HepG2 (cell line): Measurements from ENCODE around the gene MCF2L. TPM values are rescaled to one million over a fixed set of nuclear protein-coding genes. Genes with fewer than 3 reads are reported as not detected.

Experiments
- CC2D1A ChIP-seq: sonication (generic); formaldehyde crosslinking; IDR thresholded peaks from 2 replicates; pipeline ENCODE4 v1.8.1; 2023; ENCODE audit warnings: mild to moderate bottlenecking, missing genetic modification reagents
- GMEB2 ChIP-seq: IDR thresholded peaks from 2 replicates; pipeline ENCODE4 v1.6.1; 2016; ENCODE audit warnings: missing biosample characterization, missing genetic modification reagents, low read depth
- GPN1 ChIP-seq: sonication (generic); formaldehyde crosslinking; IDR thresholded peaks from 2 replicates; pipeline ENCODE4 v1.5.1; 2020; ENCODE audit warnings: missing genetic modification reagents, borderline replicate concordance
- IRF9 ChIP-seq: sonication (generic); formaldehyde crosslinking; IDR thresholded peaks from 2 replicates; pipeline ENCODE4 v1.8.0; 2022; ENCODE audit warnings: missing genetic modification reagents, mild to moderate bottlenecking, borderline replicate concordance
- KDM4B ChIP-seq: sonication (generic); formaldehyde crosslinking; IDR thresholded peaks from 2 replicates; pipeline ENCODE4 v1.4.0; 2020; ENCODE audit warnings: missing genetic modification reagents
- MED8 ChIP-seq: sonication (generic); formaldehyde crosslinking; IDR thresholded peaks from 2 replicates; pipeline ENCODE4 v1.8.1; 2023; ENCODE audit warnings: mild to moderate bottlenecking, missing genetic modification reagents; ENCODE audit not compliant: insufficient replicate concordance
- MXD4 ChIP-seq: IDR thresholded peaks from 2 replicates; pipeline ENCODE4 v1.6.1; 2016; ENCODE audit warnings: mild to moderate bottlenecking, missing biosample characterization, missing genetic modification reagents
- NFAT5 ChIP-seq: sonication (generic); formaldehyde crosslinking; IDR thresholded peaks from 2 replicates; pipeline ENCODE4 v1.4.0; 2020; ENCODE audit warnings: missing genetic modification reagents
- NR3C1 ChIP-seq: sonication (generic); formaldehyde crosslinking; IDR thresholded peaks from 2 replicates; pipeline ENCODE4 v1.4.0; 2020; ENCODE audit warnings: missing genetic modification reagents
- ONECUT2 ChIP-seq: sonication (generic); formaldehyde crosslinking; IDR thresholded peaks from 2 replicates; pipeline ENCODE4 v1.4.0; 2020; ENCODE audit warnings: missing genetic modification reagents
- PRMT3 ChIP-seq: sonication (generic); formaldehyde crosslinking; IDR thresholded peaks from 2 replicates; pipeline ENCODE4 v1.8.1; 2022; ENCODE audit warnings: low read depth, mild to moderate bottlenecking, moderate library complexity, missing genetic modification reagents, borderline replicate concordance
- RARG ChIP-seq: sonication (generic); formaldehyde crosslinking; IDR thresholded peaks from 2 replicates; pipeline ENCODE4 v1.4.0; 2020; ENCODE audit warnings: low read depth, mild to moderate bottlenecking, missing genetic modification reagents
- RFX3 ChIP-seq: IDR thresholded peaks from 2 replicates; pipeline ENCODE4 v1.6.1; 2016; ENCODE audit warnings: missing biosample characterization, missing genetic modification reagents
- SETDB1 ChIP-seq: sonication (generic); formaldehyde crosslinking; IDR thresholded peaks from 2 replicates; pipeline ENCODE4 v1.5.1; 2020; ENCODE audit warnings: missing genetic modification reagents, mild to moderate bottlenecking, borderline replicate concordance
- TCF7 ChIP-seq: sonication (generic); IDR thresholded peaks from 2 replicates; pipeline ENCODE4 v1.6.1; 2016; ENCODE audit warnings: antibody characterized with exemption, low read depth
- THAP8 ChIP-seq: sonication (generic); formaldehyde crosslinking; IDR thresholded peaks from 2 replicates; pipeline ENCODE4 v1.5.1; 2020; ENCODE audit warnings: missing genetic modification reagents, mild to moderate bottlenecking, borderline replicate concordance
- WIZ ChIP-seq: sonication (generic); formaldehyde crosslinking; IDR thresholded peaks from 2 replicates; pipeline ENCODE4 v1.5.1; 2020; ENCODE audit warnings: mild to moderate bottlenecking, missing genetic modification reagents
- ZNF17 ChIP-seq: sonication (generic); formaldehyde crosslinking; IDR thresholded peaks from 2 replicates; pipeline ENCODE4 v1.5.0; 2020; ENCODE audit warnings: mild to moderate bottlenecking, missing genetic modification reagents
- ZNF260 ChIP-seq: sonication (generic); formaldehyde crosslinking; IDR thresholded peaks from 2 replicates; pipeline ENCODE4 v1.4.0; 2020; ENCODE audit warnings: missing genetic modification reagents, low read depth, mild to moderate bottlenecking, borderline replicate concordance
- ZNF580 ChIP-seq: IDR thresholded peaks from 2 replicates; pipeline ENCODE4 v1.6.1; 2016; ENCODE audit warnings: low read depth, borderline replicate concordance
- ZNF790 ChIP-seq: sonication (generic); formaldehyde crosslinking; IDR thresholded peaks from 2 replicates; pipeline ENCODE4 v1.8.0; 2022; ENCODE audit warnings: missing genetic modification reagents, mild to moderate bottlenecking, borderline replicate concordance
- polyA plus RNA-seq, 8 experiments: library from polyadenylated mRNA; depleted of rRNA in 3 of 8; stranded (reverse) in 7 of 8; unstranded in 1 of 8; fragments of >200 nt; fragmentation: Illumina TruSeq in 4 of 8; extraction: Trizol in 4 of 8; gene quantifications; 2 replicates each; pipeline versions ENCODE4 v1.2.1 to v1.2.3, GENCODE V29; 2011 to 2016; ENCODE audit warnings: low read depth in 4 of 8, missing spikeins in 1 of 8, mixed read lengths in 1 of 8; ENCODE audit not compliant: insufficient read depth in 1 of 8
- total RNA-seq, 5 experiments: library from RNA; depleted of rRNA; stranded (reverse); fragments of >200 nt; fragmentation: Illumina TruSeq; extraction: Trizol; gene quantifications; 2 replicates each; pipeline ENCODE4 v1.2.3, GENCODE V29; 2016; ENCODE audit warnings: low read depth in 1 of 5

The MCF2L gene
- total and polyA plus RNA-seq, 2 of the 13 experiments (the other 11 are each of a cell fraction or from before 2014, with no cell fraction given): 19.4 to 28.4 TPM

GRCh38 chr13:113138792-113139551, 170.0 kb downstream of the MCF2L start (continued):
- TF ChIP-seq NFAT5 (CRISPR knock-in tag): no peak
- no peak for TF ChIP-seq NR3C1
- peak; percentile 32; the same call in 1 of the 2 replicates for TF ChIP-seq IRF9 (CRISPR knock-in tag)
- no peak for TF ChIP-seq MXD4 (CRISPR knock-in tag)
- TF ChIP-seq THAP8 (CRISPR knock-in tag): no peak
- TF ChIP-seq ZNF17 (CRISPR knock-in tag): no peak
- no peak; the same call in 1 of the 2 replicates for TF ChIP-seq ONECUT2 (CRISPR knock-in tag)
- TF ChIP-seq RARG (CRISPR knock-in tag): peak; percentile 89; the same call in 1 of the 2 replicates
- TF ChIP-seq GPN1 (CRISPR knock-in tag): no peak
- no peak for TF ChIP-seq PRMT3 (CRISPR knock-in tag)
- peak; percentile 37; the same call in 1 of the 2 replicates for TF ChIP-seq GMEB2
- TF ChIP-seq TCF7: peak; percentile 98
- TF ChIP-seq ZNF790 (CRISPR knock-in tag): peak; percentile 66; the same call in 1 of the 2 replicates
- TF ChIP-seq MED8 (CRISPR knock-in tag): peak; percentile 99
- TF ChIP-seq RFX3 (CRISPR knock-in tag): no peak
- TF ChIP-seq WIZ: no peak
- TF ChIP-seq KDM4B: peak; percentile 85
- no peak for TF ChIP-seq SETDB1 (CRISPR knock-in tag)
- TF ChIP-seq ZNF260 (CRISPR knock-in tag): no peak
- no peak for TF ChIP-seq ZNF580
- no peak for TF ChIP-seq CC2D1A (CRISPR knock-in tag)
